Skin epidermis (tissue), 12 donors: ENCODE results near the gene CCDC187.

Experiments
- H3K27ac ChIP-seq, 21 experiments: fragments of 200-600 bp; sonication (generic) in 11 of 21; one replicate each; pipeline ENCODE4 v1.5.0; 2020; ENCODE audit warnings: mild to moderate bottlenecking in 3 of 21, inconsistent platforms in 2 of 21, moderate library complexity in 2 of 21
- H3K4me3 ChIP-seq, 7 experiments: fragments of 200-600 bp; sonication (generic) in 2 of 7; one replicate each; pipeline ENCODE4 v1.5.0; 2020; ENCODE audit warnings: inconsistent platforms in 2 of 7, mild to moderate bottlenecking in 2 of 7, moderate library complexity in 1 of 7

Gene CCDC187

DNA sequence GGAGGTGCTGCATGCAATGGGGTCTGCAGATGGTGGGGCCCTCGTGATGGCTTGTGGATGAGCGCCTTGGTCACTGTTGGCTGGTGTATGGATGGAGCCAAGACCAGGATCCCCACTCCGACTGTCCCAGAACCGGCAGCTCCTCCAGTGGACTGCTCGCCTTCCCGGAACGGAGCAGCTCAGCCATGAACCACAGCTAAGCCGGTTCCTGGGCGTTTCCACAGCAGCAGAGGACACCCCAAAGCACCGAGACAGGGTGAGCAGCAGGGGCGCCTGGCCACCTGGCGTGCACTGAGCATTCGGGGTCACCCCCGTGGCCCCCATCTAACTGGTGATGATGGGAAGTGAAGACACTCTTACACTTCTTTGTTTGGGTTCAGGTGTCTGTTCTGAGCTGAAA lies 26.1 kb downstream of the CCDC187 start:
- H3K27ac ChIP-seq, result no peak overlapping the region
- no peak overlapping the region for H3K4me3 ChIP-seq

GRCh38 chr9:136276716-136277115 lies 27.2 kb downstream of the CCDC187 start:
- no peak overlapping the region for H3K4me3 ChIP-seq
- no peak overlapping the region for H3K27ac ChIP-seq

GRCh38 chr9:136275655-136276429 lies 28.1 kb downstream of the CCDC187 start:
- H3K4me3 ChIP-seq, result no peak overlapping the region
- no peak overlapping the region for H3K27ac ChIP-seq

GRCh38 chr9:136274786-136275654 lies 28.9 kb downstream of the CCDC187 start:
- H3K4me3 ChIP-seq, result no peak overlapping the region

GRCh38 chr9:136273921-136274785 lies 29.7 kb downstream of the CCDC187 start:
- Histone ChIP-seq H3K27ac (no peak overlapping the region), H3K4me3 (no peak overlapping the region)

More at GRCh38 chr9:136274786-136275654, 28.9 kb downstream of the CCDC187 start:
- no peak overlapping the region for H3K27ac ChIP-seq

DNA sequence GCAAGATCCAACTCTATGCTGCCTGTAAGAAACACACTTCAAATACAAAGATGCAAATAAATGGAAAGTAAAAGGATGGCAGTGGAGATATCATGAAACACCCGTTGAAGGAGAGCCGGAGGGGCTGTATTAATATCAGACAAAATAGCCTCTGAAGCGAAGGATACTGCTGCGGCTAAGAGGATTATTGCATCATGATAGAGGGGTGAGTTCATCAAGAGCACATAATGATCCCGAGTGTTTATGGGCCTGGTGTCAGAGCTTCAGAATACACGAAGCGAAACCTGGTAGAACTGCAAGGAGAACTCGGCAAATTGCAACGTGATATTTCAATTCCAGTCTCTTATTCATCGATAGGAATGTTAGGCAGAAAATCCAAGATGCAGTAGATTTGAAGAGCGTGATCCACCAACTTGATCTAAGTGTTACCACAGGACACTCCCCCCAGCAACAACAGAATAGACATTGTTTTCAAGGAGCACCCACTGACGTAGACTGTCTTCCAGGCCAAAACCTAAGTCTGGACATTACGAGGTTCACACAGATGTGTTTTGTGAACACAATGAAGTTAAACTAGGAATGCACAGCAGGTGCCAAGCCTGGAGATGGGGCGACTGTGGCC lies 30.5 kb downstream of the CCDC187 start:
- Histone ChIP-seq H3K27ac (no peak overlapping the region), H3K4me3 (no peak overlapping the region)

DNA sequence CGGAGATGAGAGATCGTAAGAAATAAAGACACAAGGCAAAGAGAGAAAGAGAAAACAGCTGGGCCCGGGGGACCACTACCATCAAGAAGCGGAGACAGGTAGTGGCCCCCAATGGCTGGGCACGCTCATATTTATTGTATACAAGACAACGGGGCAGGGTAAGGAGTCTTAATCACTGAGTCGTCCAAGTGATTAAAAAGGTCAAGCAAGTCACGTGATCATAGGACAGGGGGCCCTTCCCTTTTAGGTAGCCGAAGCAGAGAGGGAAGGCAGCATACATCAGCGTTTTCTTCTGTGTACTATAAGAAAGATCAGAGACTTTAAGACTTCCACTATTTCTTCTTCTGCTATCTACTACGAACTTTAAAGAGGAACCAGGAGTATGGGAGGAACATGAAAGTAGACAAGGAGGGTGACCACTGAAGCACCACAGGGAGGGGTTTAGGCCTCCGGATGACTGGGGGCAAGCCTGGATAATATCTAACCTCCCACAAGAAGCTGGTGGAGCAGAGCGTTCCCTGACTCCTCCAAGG lies 33.7 kb downstream of the CCDC187 start:
- H3K4me3 ChIP-seq, result no peak overlapping the region
- no peak overlapping the region for H3K27ac ChIP-seq

DNA sequence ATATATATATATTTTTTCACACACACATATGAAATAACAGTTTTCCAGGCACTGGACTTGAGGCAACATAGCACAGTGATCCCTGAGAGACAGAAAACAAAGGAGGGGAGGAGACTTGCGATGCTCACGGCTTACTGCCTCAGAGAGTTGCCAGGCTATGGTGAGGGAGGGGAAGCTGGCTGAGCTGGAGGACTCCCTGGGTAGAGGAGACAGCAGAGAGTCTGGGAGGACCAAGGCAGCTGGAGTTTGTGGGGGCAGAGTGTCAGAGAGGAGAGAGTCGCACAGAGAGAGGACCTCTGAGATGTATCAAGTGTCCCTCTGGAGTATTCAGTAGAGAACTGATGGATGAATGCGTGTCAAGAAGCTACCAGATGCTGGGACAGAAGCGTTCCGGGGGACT lies 35.2 kb downstream of the CCDC187 start:
- Histone ChIP-seq H3K4me3 (no peak overlapping the region), H3K27ac (no peak overlapping the region)

DNA sequence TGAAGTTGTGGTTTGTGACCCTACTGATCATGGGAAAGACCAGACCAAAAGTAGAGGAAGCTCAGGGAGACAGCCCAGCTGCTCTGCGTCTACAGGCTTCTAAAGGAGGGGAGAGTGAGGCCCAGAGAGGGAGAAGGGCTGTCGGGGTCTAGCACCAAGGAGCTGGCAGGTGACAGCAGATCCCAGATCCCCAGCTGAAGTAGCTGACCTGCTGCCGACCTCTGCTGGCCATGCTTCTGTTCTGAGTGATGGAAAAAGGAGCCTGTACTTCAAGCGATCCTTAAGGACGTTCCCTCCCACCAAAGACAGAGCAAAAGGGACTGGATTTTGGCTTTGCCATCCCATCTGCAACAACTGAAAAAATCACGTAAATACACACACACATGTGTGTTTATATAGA lies 35.6 kb downstream of the CCDC187 start:
- Histone ChIP-seq H3K4me3 (no peak overlapping the region), H3K27ac (no peak overlapping the region)

DNA sequence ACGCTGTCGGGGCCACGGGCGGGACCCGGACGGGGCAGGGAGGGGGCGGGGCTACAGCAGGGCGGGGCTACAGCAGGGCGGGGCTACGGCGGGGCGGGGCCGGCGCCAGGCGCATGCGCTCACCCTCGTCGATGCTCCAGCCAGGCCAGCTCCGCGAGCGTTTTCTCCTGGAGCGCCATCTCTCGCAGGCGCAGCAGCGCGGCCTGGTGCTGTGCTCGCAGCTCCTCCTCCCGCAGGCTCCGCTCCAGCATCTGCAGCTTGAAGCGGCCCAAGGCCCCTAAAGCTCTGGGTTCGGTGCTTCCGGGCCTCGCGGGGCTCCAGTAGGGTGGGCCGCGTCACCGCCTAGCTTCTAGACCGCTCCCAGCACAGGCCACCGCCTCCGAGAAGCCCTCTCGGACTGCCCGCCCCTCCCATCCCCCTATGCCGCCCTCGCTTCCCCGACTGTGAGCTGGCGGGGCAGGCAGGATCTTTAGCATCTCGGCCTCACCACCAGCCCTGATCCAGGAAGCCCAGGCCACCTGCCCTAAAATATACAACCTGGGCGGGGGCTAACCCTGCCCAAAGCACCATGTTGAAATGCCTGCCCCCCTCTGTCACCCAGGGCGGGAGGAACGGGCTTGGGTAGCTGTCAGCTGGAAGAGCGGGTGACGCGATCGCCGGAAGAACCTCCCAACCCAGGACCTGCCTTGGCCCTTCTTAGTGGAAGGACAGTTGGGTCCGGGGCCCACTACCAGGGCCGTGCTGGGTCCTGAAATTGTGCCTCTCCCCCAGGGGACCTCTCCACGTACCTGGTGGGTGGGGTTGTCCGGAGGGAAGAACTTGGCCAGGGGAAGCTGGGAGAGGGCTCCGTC lies 36.4 kb downstream of the CCDC187 start:
- H3K27ac ChIP-seq, result peak overlapping the region in 12 of 21 experiments; percentile 3 to 82 (median 60)
- H3K4me3 ChIP-seq, result peak overlapping the region; percentile 26 to 42 (median 38)

DNA sequence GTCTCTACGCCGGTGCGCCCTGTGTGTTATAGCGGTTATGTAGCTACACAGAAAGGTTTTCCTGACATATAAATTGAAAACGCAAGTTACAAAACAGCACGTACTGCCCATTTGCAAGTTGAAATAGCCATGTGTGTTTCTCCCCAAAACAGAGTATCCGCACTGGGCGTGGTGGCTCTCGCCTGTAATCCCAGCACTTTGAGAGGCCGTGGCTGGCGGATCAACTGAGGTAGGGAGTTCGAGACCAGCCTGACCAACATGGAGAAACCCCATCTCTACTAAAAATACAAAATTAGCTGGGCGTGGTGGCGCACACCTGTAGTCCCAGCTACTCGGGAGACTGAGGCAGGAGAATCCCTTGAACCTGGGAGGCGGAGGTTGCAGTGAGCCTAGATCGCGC lies 37.3 kb downstream of the CCDC187 start:
- peak overlapping the region in 5 of 7 experiments; percentile 26 to 42 (median 38) for H3K4me3 ChIP-seq
- peak overlapping the region in 1 of 21 experiments; percentile 82 for H3K27ac ChIP-seq

- Histone ChIP-seq H3K27ac (no peak overlapping the region), H3K4me3 (no peak overlapping the region)
Observed at GRCh38 chr9:136265561-136266355, 38.1 kb downstream of the CCDC187 start.

- no peak overlapping the region for H3K4me3 ChIP-seq
- H3K27ac ChIP-seq, result no peak overlapping the region
Observed at GRCh38 chr9:136264441-136265405, 39.2 kb downstream of the CCDC187 start.

- Histone ChIP-seq H3K27ac (no peak overlapping the region), H3K4me3 (no peak overlapping the region)
Observed at GRCh38 chr9:136264031-136264430, 39.9 kb downstream of the CCDC187 start.

DNA sequence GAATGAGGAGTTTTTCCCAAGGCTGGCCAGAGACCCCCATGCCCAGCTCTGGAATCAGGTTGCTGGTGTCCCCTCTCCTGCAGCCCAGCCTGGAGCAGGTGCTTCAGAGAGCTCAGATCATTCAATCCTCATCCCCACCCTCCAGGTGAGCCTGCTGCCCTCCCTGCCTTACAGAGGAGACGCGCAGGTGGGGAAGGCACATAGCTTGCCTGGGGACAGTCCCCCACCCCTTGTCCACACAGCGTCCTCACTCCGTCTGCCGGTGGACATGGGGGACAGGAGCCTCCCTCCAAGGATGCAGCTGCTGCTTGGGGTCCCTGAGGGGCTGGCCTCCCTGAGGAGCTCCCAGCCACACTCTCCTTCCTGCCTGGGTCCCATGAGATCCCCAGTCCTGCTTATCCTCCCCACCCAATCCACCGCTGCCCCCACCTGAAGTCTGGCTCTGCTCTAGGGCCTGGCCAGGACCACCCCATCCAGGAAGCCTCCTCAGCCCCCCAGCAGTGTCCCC lies 41.2 kb downstream of the CCDC187 start:
- no peak overlapping the region for H3K27ac ChIP-seq
- no peak overlapping the region for H3K4me3 ChIP-seq
